ENCODE results near the gene TIMM9. TPM values are rescaled to one million over a fixed set of nuclear protein-coding genes. Genes with fewer than 3 reads are reported as not detected.
"Not testable (repeated sequence)": the region's sequence is repeated elsewhere in the genome, so short reads cannot be mapped to it uniquely, and the experiment has no call there.

TIMM9 gene
- total RNA-seq, 1 experiment from 2014 or later: 41.5 TPM

DNA sequence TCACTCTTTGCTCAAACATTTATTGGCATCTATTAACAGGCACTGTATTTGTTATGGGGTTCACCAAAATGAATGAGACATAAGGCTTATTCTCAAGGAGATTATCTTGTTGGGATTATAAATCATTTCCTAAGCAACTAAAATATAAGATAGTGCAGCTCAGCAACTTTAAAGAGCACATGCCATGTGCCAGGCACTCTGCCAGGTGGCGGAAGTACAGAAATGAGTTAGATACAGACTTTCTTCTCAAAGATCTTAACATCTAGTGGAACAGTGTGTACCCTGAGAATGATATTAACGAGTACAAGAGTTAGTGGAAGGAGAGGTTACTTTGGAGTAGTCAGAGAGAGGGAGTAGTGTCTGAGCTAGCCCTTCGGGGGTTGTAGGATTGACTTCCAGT is 60.0 kb downstream of the TIMM9 start:
- no peak overlapping the region for H3K4me3 ChIP-seq (ENCODE audit: insufficient read depth, low read depth, low read length)
- peaks cover 5% of the 10 kb centered on the region for H3K36me3 ChIP-seq (replicated peaks; ENCODE audit: control insufficient read depth, insufficient read depth, low read length)
- H3K27me3 ChIP-seq (ENCODE audit: control insufficient read depth, insufficient read depth, low read length): no peaks in the 10 kb centered on the region
- no peak for DNase-seq

DNA sequence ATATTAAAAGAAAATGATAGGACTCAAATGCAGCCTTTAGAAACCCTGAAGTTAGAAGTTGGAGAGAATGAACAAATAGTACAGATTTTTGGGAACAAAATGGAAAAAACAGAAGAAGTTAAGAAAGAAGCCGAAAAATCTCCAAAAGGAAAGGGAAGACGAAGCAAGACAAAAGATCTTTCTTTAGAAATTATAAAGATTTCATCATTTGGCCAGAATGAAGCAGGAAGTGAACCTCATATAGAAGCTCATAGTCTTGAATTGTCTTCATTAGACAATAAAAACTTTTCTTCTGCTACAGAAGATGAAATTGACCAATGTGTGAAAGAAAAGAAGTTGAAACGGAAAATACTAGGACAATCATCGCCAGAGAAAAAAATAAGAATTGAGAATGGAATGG is 63.0 kb downstream of the TIMM9 start:
- H3K36me3 ChIP-seq (replicated peaks; ENCODE audit: control insufficient read depth, insufficient read depth, low read length): peaks cover 6% of the 10 kb centered on the region
- no peak overlapping the region for H3K4me3 ChIP-seq (ENCODE audit: insufficient read depth, low read depth, low read length)
- DNase-seq: no peak
- H3K27me3 ChIP-seq (ENCODE audit: control insufficient read depth, insufficient read depth, low read length): no peaks in the 10 kb centered on the region

- no peak overlapping the region for H3K4me3 ChIP-seq (ENCODE audit: insufficient read depth, low read depth, low read length)
- peak; percentile 13 for DNase-seq
Observed at GRCh38 chr14:58362798-58363412, 64.4 kb downstream of the TIMM9 start.

DNA sequence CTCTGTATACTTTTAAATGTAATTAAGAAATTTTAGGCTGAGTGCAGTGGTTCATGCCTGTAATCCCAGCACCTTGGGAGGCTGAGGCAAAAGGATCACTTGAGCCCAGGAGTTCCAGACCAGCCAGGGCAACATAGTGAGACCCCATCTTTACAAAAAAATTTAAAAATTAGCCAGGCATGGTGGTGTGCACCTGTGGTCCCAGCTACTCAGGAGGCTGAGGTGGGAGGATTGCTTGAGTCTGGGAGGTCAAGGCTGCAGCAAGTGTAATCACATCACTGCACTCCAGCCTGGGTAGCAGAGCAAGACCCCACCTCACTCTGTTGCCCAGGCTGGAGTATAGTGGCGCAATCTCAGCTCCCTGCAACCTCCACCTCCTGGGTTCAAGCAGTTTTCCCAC is 65.1 kb downstream of the TIMM9 start:
- not testable (repeated sequence) for H3K27me3 ChIP-seq (ENCODE audit: control insufficient read depth, insufficient read depth, low read length); H3K36me3 ChIP-seq (replicated peaks; ENCODE audit: control insufficient read depth, insufficient read depth, low read length); H3K4me3 ChIP-seq (ENCODE audit: insufficient read depth, low read depth, low read length); DNase-seq

More at GRCh38 chr14:58362798-58363412, 64.4 kb downstream of the TIMM9 start:
- Histone ChIP-seq H3K27me3 (ENCODE audit: control insufficient read depth, insufficient read depth, low read length) (no peaks in the 10 kb centered on the region), H3K36me3 (replicated peaks; ENCODE audit: control insufficient read depth, insufficient read depth, low read length) (peaks cover 6% of the 10 kb centered on the region)

Other genes with a start within 250 kb of the TIMM9 start
- 40.9 and 46.2 TPM in 2 replicates for gene ACTR10, start 227.4 kb downstream of the TIMM9 start, total RNA-seq (2014; rRNA removed; shearing (Covaris generic))
- gene PSMA3, start 182.7 kb downstream of the TIMM9 start, total RNA-seq (2014; rRNA removed; shearing (Covaris generic)): 132 and 136 TPM in 2 replicates
- gene ARID4A, start 129.0 kb downstream of the TIMM9 start, total RNA-seq (2014; rRNA removed; shearing (Covaris generic)): 3.5 and 5.9 TPM in 2 replicates
- gene TOMM20L, start 31.6 kb downstream of the TIMM9 start, total RNA-seq (2014; rRNA removed; shearing (Covaris generic)): not detected in 2 replicates
- 20.4 and 30.9 TPM in 2 replicates for gene KIAA0586, start 188 bp upstream of the TIMM9 start, total RNA-seq (2014; rRNA removed; shearing (Covaris generic))
- 9.5 and 11.0 TPM in 2 replicates for gene DACT1, start 210.4 kb upstream of the TIMM9 start, total RNA-seq (2014; rRNA removed; shearing (Covaris generic))

Measured in H7 (cell line).